ENCODE data around the gene EED. TPM values are rescaled to one million over a fixed set of nuclear protein-coding genes. Genes with fewer than 3 reads are reported as not detected.

Gene EED
- total RNA-seq, 2 donors from 2014 or later: 18.0 to 19.0 TPM

Other genes with a start within 250 kb of the EED start
- gene PICALM, start 175.7 kb upstream of the EED start, total RNA-seq: 100 to 1,000 TPM; 130 to 149 TPM
- gene HIKESHI, start 57.5 kb downstream of the EED start, total RNA-seq: 10 to 100 TPM; 13.7 to 18.5 TPM
- gene CCDC81, start 130.1 kb downstream of the EED start, total RNA-seq: under 1 TPM; 0.25 to 0.37 TPM

Data from left colon (tissue), 2 donors.